ENCODE results near the gene ADRM1. TPM values are rescaled to one million over a fixed set of nuclear protein-coding genes. Genes with fewer than 3 reads are reported as not detected.

The ADRM1 gene
- total and polyA plus RNA-seq, 2 experiments from 2014 or later, result 206 to 243 TPM

GRCh38 chr20:62310757-62311121, 7.9 kb downstream of the ADRM1 start:
- no peak overlapping the region for H3K4me2 ChIP-seq
- Mint-ChIP-seq H3K9me3 (no peaks in the 10 kb centered on the region; the same call in 2 of the 3 replicates), H3K27ac (no peak overlapping the region), H3K27me3 (ENCODE audit: insufficient read depth, low read depth, poor library complexity) (peaks cover 15% of the 10 kb centered on the region), H3K36me3 (ENCODE audit: low read depth) (peaks cover 49% of the 10 kb centered on the region), H3K4me1 (no peaks in the 10 kb centered on the region; the same call in 2 of the 3 replicates), H3K4me3 (no peak overlapping the region)
- no peak for ATAC-seq
- H4K20me1 ChIP-seq (replicated peaks; ENCODE audit: insufficient read depth), result peaks cover 5% of the 10 kb centered on the region; the same call in 1 of the 2 replicates
- no peaks in the 10 kb centered on the region for H3K9me2 ChIP-seq (ENCODE audit: insufficient read depth)
- no peak overlapping the region for H2AFZ ChIP-seq
- peaks cover 41% of the 10 kb centered on the region for H3F3A ChIP-seq (replicated peaks; ENCODE audit: low read depth)
- no peak overlapping the region for H3K27ac ChIP-seq (ENCODE audit: low read depth)
- peaks cover 21% of the 10 kb centered on the region for H3K36me3 ChIP-seq (ENCODE audit: insufficient read depth)
- no peak for TF ChIP-seq ETS1 (IDR thresholded peaks at IDR 0.05)
- TF ChIP-seq, protein P1, sequence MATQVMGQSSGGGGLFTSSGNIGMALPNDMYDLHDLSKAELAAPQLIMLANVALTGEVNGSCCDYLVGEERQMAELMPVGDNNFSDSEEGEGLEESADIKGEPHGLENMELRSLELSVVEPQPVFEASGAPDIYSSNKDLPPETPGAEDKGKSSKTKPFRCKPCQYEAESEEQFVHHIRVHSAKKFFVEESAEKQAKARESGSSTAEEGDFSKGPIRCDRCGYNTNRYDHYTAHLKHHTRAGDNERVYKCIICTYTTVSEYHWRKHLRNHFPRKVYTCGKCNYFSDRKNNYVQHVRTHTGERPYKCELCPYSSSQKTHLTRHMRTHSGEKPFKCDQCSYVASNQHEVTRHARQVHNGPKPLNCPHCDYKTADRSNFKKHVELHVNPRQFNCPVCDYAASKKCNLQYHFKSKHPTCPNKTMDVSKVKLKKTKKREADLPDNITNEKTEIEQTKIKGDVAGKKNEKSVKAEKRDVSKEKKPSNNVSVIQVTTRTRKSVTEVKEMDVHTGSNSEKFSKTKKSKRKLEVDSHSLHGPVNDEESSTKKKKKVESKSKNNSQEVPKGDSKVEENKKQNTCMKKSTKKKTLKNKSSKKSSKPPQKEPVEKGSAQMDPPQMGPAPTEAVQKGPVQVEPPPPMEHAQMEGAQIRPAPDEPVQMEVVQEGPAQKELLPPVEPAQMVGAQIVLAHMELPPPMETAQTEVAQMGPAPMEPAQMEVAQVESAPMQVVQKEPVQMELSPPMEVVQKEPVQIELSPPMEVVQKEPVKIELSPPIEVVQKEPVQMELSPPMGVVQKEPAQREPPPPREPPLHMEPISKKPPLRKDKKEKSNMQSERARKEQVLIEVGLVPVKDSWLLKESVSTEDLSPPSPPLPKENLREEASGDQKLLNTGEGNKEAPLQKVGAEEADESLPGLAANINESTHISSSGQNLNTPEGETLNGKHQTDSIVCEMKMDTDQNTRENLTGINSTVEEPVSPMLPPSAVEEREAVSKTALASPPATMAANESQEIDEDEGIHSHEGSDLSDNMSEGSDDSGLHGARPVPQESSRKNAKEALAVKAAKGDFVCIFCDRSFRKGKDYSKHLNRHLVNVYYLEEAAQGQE (IDR thresholded peaks at IDR 0.05; ENCODE audit: unreplicated experiment), result no peak
- TF ChIP-seq, protein P2, sequence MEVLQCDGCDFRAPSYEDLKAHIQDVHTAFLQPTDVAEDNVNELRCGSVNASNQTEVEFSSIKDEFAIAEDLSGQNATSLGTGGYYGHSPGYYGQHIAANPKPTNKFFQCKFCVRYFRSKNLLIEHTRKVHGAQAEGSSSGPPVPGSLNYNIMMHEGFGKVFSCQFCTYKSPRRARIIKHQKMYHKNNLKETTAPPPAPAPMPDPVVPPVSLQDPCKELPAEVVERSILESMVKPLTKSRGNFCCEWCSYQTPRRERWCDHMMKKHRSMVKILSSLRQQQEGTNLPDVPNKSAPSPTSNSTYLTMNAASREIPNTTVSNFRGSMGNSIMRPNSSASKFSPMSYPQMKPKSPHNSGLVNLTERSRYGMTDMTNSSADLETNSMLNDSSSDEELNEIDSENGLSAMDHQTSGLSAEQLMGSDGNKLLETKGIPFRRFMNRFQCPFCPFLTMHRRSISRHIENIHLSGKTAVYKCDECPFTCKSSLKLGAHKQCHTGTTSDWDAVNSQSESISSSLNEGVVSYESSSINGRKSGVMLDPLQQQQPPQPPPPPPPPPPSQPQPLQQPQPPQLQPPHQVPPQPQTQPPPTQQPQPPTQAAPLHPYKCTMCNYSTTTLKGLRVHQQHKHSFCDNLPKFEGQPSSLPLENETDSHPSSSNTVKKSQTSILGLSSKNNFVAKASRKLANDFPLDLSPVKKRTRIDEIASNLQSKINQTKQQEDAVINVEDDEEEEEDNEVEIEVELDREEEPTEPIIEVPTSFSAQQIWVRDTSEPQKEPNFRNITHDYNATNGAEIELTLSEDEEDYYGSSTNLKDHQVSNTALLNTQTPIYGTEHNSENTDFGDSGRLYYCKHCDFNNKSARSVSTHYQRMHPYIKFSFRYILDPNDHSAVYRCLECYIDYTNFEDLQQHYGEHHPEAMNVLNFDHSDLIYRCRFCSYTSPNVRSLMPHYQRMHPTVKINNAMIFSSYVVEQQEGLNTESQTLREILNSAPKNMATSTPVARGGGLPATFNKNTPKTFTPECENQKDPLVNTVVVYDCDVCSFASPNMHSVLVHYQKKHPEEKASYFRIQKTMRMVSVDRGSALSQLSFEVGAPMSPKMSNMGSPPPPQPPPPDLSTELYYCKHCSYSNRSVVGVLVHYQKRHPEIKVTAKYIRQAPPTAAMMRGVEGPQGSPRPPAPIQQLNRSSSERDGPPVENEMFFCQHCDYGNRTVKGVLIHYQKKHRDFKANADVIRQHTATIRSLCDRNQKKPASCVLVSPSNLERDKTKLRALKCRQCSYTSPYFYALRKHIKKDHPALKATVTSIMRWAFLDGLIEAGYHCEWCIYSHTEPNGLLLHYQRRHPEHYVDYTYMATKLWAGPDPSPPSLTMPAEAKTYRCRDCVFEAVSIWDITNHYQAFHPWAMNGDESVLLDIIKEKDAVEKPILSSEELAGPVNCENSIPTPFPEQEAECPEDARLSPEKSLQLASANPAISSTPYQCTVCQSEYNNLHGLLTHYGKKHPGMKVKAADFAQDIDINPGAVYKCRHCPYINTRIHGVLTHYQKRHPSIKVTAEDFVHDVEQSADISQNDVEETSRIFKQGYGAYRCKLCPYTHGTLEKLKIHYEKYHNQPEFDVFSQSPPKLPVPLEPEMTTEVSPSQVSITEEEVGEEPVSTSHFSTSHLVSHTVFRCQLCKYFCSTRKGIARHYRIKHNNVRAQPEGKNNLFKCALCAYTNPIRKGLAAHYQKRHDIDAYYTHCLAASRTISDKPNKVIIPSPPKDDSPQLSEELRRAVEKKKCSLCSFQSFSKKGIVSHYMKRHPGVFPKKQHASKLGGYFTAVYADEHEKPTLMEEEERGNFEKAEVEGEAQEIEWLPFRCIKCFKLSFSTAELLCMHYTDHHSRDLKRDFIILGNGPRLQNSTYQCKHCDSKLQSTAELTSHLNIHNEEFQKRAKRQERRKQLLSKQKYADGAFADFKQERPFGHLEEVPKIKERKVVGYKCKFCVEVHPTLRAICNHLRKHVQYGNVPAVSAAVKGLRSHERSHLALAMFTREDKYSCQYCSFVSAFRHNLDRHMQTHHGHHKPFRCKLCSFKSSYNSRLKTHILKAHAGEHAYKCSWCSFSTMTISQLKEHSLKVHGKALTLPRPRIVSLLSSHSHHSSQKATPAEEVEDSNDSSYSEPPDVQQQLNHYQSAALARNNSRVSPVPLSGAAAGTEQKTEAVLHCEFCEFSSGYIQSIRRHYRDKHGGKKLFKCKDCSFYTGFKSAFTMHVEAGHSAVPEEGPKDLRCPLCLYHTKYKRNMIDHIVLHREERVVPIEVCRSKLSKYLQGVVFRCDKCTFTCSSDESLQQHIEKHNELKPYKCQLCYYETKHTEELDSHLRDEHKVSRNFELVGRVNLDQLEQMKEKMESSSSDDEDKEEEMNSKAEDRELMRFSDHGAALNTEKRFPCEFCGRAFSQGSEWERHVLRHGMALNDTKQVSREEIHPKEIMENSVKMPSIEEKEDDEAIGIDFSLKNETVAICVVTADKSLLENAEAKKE (CRISPR knock-in tag; IDR thresholded peaks at IDR 0.05), result no peak
- TF ChIP-seq ZNF114 (CRISPR knock-in tag; IDR thresholded peaks at IDR 0.05), result no peak
- no peak for TF ChIP-seq CTCF (conservative IDR thresholded peaks at IDR 0.05; ENCODE audit: low read depth in 2 of 2)
- H3K79me2 ChIP-seq (replicated peaks; ENCODE audit: insufficient read depth), result peaks cover 7% of the 10 kb centered on the region
- H3K4me1 ChIP-seq (ENCODE audit: insufficient read depth), result no peaks in the 10 kb centered on the region
- DNase-seq (ENCODE audit: low spot score), result no peak
- H3K27me3 ChIP-seq (ENCODE audit: insufficient read depth), result no peaks in the 10 kb centered on the region
- no peak overlapping the region for H3K4me3 ChIP-seq

Data from GM23338 (cell line).